Kidney epithelial cell (primary cell): ENCODE data around the gene GMPR. TPM values are rescaled to one million over a fixed set of nuclear protein-coding genes. Genes with fewer than 3 reads are reported as not detected.

Experiments used
- DNase-seq: peaks from one replicate; pipeline ENCODE4 v3.0.0-alpha.2; 2010; ENCODE audit warnings: low read depth
- H3K27me3 ChIP-seq: 2 replicates; pipeline ENCODE4 v1.6.0; 2011; ENCODE audit warnings: low read length; ENCODE audit not compliant: control insufficient read depth, insufficient read depth
- H3K36me3 ChIP-seq: 2 replicates; pipeline ENCODE4 v1.5.1; 2011; ENCODE audit warnings: low read length; ENCODE audit not compliant: control insufficient read depth, insufficient read depth
- H3K4me3 ChIP-seq: 2 replicates; pipeline ENCODE4 v1.5.1; 2011; ENCODE audit warnings: low read depth, mild to moderate bottlenecking, control low read depth, low read length
- CTCF ChIP-seq: IDR thresholded peaks from 2 replicates; pipeline ENCODE4 v1.5.1; 2011; ENCODE audit warnings: mild to moderate bottlenecking, moderate library complexity, low read length, control low read depth, inconsistent platforms; ENCODE audit not compliant: insufficient read depth, poor library complexity, severe bottlenecking
- total RNA-seq: library from RNA; depleted of rRNA; stranded (reverse); fragments of >200 nt; gene quantifications from 2 replicates; pipeline ENCODE4 v1.2.3, GENCODE V29; 2015

Gene GMPR
- 0.96 and 2.5 TPM in 2 replicates for total RNA-seq

GRCh38 chr6:16238057-16238962, at the start of gene GMPR:
Gene GMPR (plus strand): TSS chr6:16238587. CDS start chr6:16238694, 107 bp downstream.
- Histone ChIP-seq H3K4me3 (peak within 1 kb of the TSS; percentile 41), H3K36me3 (no peaks in the 10 kb centered on the region), H3K27me3 (no peaks in the 10 kb centered on the region)
- no peak for DNase-seq
- no peak for TF ChIP-seq CTCF

GRCh38 chr6:16190214-16190613, 48.2 kb upstream of the GMPR start:
- no peak for DNase-seq
- TF ChIP-seq CTCF = no peak
- Histone ChIP-seq H3K27me3 (no peaks in the 10 kb centered on the region), H3K36me3 (no peaks in the 10 kb centered on the region), H3K4me3 (no peak overlapping the region)

GRCh38 chr6:16196260-16196983, 42.0 kb upstream of the GMPR start:
- Histone ChIP-seq H3K27me3 (no peaks in the 10 kb centered on the region), H3K4me3 (no peak overlapping the region), H3K36me3 (no peaks in the 10 kb centered on the region)
- no peak for TF ChIP-seq CTCF
- DNase-seq = no peak

GRCh38 chr6:16196984-16197546, 41.3 kb upstream of the GMPR start:
- H3K27me3 ChIP-seq = no peaks in the 10 kb centered on the region
- H3K4me3 ChIP-seq = no peak overlapping the region
- no peak for DNase-seq
- TF ChIP-seq CTCF = no peak
- H3K36me3 ChIP-seq = no peaks in the 10 kb centered on the region

- TF ChIP-seq CTCF = no peak
- DNase-seq = no peak
- no peaks in the 10 kb centered on the region for H3K36me3 ChIP-seq
- H3K27me3 ChIP-seq = no peaks in the 10 kb centered on the region
- no peak overlapping the region for H3K4me3 ChIP-seq
These were observed 40.2 kb upstream of the GMPR start for GRCh38 chr6:16198061-16198705.
